Measurements from ENCODE around the gene GNS.
A peak's percentile ranks its signal among the peaks of the same experiment; 100 is the strongest.

The GNS gene

GRCh38 chr12:64767495-64767894 is 8.3 kb upstream of the GNS start:
- no peak for DNase-seq
- Histone ChIP-seq H3K4me3 (ENCODE audit: low read depth, low read length) (no peak overlapping the region), H3K27ac (no peak overlapping the region), H3K27me3 (replicated peaks) (no peaks in the 10 kb centered on the region), H3K36me3 (replicated peaks) (no peaks in the 10 kb centered on the region)
- no peak for TF ChIP-seq CTCF (IDR thresholded peaks at IDR 0.05; ENCODE audit: low read depth, low read length, missing control alignments)
- in situ Hi-C loops (cut with HindIII; ENCODE audit: low pct_ligation_motif_present, low sequenced_read_pairs): no loop called here

GRCh38 chr12:64760808-64761573 is 1.8 kb upstream of the GNS start:
- H3K4me3 ChIP-seq (ENCODE audit: low read depth, low read length): no peak overlapping the region
- H3K36me3 ChIP-seq (replicated peaks): no peaks in the 10 kb centered on the region
- TF ChIP-seq CTCF (IDR thresholded peaks at IDR 0.05; ENCODE audit: low read depth, low read length, missing control alignments): no peak
- no peaks in the 10 kb centered on the region for H3K27me3 ChIP-seq (replicated peaks)
- H3K27ac ChIP-seq: no peak overlapping the region
- in situ Hi-C loops (cut with HindIII; ENCODE audit: low pct_ligation_motif_present, low sequenced_read_pairs): no loop called here
- no peak for DNase-seq

- TF ChIP-seq CTCF (IDR thresholded peaks at IDR 0.05; ENCODE audit: low read depth, low read length, missing control alignments): no peak
- no peak for DNase-seq
- in situ Hi-C loops (cut with HindIII; ENCODE audit: low pct_ligation_motif_present, low sequenced_read_pairs): no loop called here
- Histone ChIP-seq H3K4me3 (ENCODE audit: low read depth, low read length) (no peak overlapping the region), H3K27me3 (replicated peaks) (no peaks in the 10 kb centered on the region), H3K27ac (no peak overlapping the region), H3K36me3 (replicated peaks) (no peaks in the 10 kb centered on the region)
These were observed 1.4 kb downstream of the GNS start for GRCh38 chr12:64757771-64758170.

- Histone ChIP-seq H3K4me3 (ENCODE audit: low read depth, low read length) (no peak overlapping the region), H3K36me3 (replicated peaks) (no peaks in the 10 kb centered on the region), H3K27ac (no peak overlapping the region), H3K27me3 (replicated peaks) (no peaks in the 10 kb centered on the region)
- no peak for DNase-seq
- in situ Hi-C loops (cut with HindIII; ENCODE audit: low pct_ligation_motif_present, low sequenced_read_pairs): no loop called here
- no peak for TF ChIP-seq CTCF (IDR thresholded peaks at IDR 0.05; ENCODE audit: low read depth, low read length, missing control alignments)
These were observed 2.8 kb downstream of the GNS start for GRCh38 chr12:64756376-64756775.

- no peak overlapping the region for H3K27ac ChIP-seq
- no peak overlapping the region for H3K4me3 ChIP-seq (ENCODE audit: low read depth, low read length)
- H3K36me3 ChIP-seq (replicated peaks): peaks cover 2% of the 10 kb centered on the region
- no peak for DNase-seq
- in situ Hi-C loops (cut with HindIII; ENCODE audit: low pct_ligation_motif_present, low sequenced_read_pairs): no loop called here
- no peak for TF ChIP-seq CTCF (IDR thresholded peaks at IDR 0.05; ENCODE audit: low read depth, low read length, missing control alignments)
- no peaks in the 10 kb centered on the region for H3K27me3 ChIP-seq (replicated peaks)
These were observed 5.8 kb downstream of the GNS start for GRCh38 chr12:64753427-64753826.

GRCh38 chr12:64752833-64753238 is 6.4 kb downstream of the GNS start:
- no peak for TF ChIP-seq CTCF (IDR thresholded peaks at IDR 0.05; ENCODE audit: low read depth, low read length, missing control alignments)
- in situ Hi-C loops (cut with HindIII; ENCODE audit: low pct_ligation_motif_present, low sequenced_read_pairs): no loop called here
- DNase-seq: peak; percentile 28
- Histone ChIP-seq H3K36me3 (replicated peaks) (peaks cover 2% of the 10 kb centered on the region), H3K4me3 (ENCODE audit: low read depth, low read length) (no peak overlapping the region), H3K27ac (no peak overlapping the region), H3K27me3 (replicated peaks) (no peaks in the 10 kb centered on the region)
